ENCODE results near the gene KREMEN1. TPM values are rescaled to one million over a fixed set of nuclear protein-coding genes. Genes with fewer than 3 reads are reported as not detected.

Gene KREMEN1
- total RNA-seq, 1 donor from 2014 or later, result 24.6 TPM

DNA sequence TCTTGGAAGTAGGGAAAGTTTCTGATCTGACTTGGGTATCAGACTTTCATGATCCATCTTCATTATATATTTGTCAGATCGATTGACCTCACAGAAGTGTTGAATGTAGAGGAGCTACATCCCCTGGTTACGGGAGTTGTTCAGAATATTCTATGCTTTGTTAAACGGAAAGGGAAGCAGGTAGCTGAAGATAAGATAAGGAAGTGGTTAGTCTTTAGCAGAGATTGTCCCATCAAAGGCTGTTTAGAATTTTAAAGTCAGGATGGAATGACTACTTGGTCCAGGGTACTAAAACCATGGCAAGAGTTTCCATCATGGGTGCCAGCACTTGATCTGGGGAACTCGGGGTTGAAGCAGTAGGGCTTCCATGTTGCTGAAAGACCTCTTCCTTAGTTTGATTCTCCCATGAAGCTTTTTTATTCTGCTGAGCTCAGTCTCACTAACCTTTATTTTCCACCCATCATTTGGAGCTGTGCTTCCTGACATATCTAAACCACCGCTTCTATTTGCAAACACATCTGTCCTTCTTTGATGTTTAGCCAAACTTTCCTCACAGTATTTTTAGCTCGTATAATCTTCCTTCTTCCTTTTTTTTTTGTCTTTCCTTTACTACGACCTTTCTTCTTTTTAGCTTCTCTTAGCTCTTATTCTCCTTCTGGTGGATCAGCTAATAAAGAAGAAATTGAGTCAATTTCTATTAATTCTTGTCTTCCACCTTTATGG, 7.2 kb upstream of the KREMEN1 start:
- H3K27ac ChIP-seq, result no peak overlapping the region
- TF ChIP-seq CTCF (IDR thresholded peaks at IDR 0.05), result no peak
- TF ChIP-seq POLR2A (IDR thresholded peaks at IDR 0.05), result no peak
- TF ChIP-seq POLR2AphosphoS5 (IDR thresholded peaks at IDR 0.05; ENCODE audit: insufficient read depth in 1 of 2, low read depth in 1 of 2), result no peak
- H3K4me1 ChIP-seq, result peaks cover 5% of the 10 kb centered on the region
- H3K27me3 ChIP-seq, result no peaks in the 10 kb centered on the region
- H3K4me3 ChIP-seq, result no peak overlapping the region
- intact Hi-C loops (cut with DNase I), result no loop called here
- DNase-seq (ENCODE audit: extremely low spot score in 2 of 2), result no peak
- H3K36me3 ChIP-seq, result no peaks in the 10 kb centered on the region
- H3K9me3 ChIP-seq, result no peaks in the 10 kb centered on the region

GRCh38 chr22:29069463-29069862, 3.4 kb upstream of the KREMEN1 start:
- H3K27ac ChIP-seq, result no peak overlapping the region
- H3K9me3 ChIP-seq, result no peaks in the 10 kb centered on the region
- TF ChIP-seq CTCF (IDR thresholded peaks at IDR 0.05) (no peak), POLR2A (IDR thresholded peaks at IDR 0.05) (no peak), POLR2AphosphoS5 (IDR thresholded peaks at IDR 0.05; ENCODE audit: insufficient read depth in 1 of 2, low read depth in 1 of 2) (no peak)
- intact Hi-C loops (cut with DNase I), result no loop called here
- H3K27me3 ChIP-seq, result no peaks in the 10 kb centered on the region
- H3K36me3 ChIP-seq, result no peaks in the 10 kb centered on the region
- no peak for DNase-seq (ENCODE audit: extremely low spot score in 2 of 2)
- no peak overlapping the region for H3K4me3 ChIP-seq
- H3K4me1 ChIP-seq, result peaks cover 29% of the 10 kb centered on the region

- no peak for DNase-seq (ENCODE audit: extremely low spot score in 2 of 2)
- H3K4me1 ChIP-seq, result peaks cover 39% of the 10 kb centered on the region
- H3K9me3 ChIP-seq, result no peaks in the 10 kb centered on the region
- H3K4me3 ChIP-seq, result no peak overlapping the region
- intact Hi-C loops (cut with DNase I), result no loop called here
- H3K27ac ChIP-seq, result peak overlapping the region; percentile 60
- H3K36me3 ChIP-seq, result no peaks in the 10 kb centered on the region
- TF ChIP-seq POLR2AphosphoS5 (IDR thresholded peaks at IDR 0.05; ENCODE audit: insufficient read depth in 1 of 2, low read depth in 1 of 2), result no peak
- no peaks in the 10 kb centered on the region for H3K27me3 ChIP-seq
These were observed 2.3 kb upstream of the KREMEN1 start for GRCh38 chr22:29070490-29070889.

DNA sequence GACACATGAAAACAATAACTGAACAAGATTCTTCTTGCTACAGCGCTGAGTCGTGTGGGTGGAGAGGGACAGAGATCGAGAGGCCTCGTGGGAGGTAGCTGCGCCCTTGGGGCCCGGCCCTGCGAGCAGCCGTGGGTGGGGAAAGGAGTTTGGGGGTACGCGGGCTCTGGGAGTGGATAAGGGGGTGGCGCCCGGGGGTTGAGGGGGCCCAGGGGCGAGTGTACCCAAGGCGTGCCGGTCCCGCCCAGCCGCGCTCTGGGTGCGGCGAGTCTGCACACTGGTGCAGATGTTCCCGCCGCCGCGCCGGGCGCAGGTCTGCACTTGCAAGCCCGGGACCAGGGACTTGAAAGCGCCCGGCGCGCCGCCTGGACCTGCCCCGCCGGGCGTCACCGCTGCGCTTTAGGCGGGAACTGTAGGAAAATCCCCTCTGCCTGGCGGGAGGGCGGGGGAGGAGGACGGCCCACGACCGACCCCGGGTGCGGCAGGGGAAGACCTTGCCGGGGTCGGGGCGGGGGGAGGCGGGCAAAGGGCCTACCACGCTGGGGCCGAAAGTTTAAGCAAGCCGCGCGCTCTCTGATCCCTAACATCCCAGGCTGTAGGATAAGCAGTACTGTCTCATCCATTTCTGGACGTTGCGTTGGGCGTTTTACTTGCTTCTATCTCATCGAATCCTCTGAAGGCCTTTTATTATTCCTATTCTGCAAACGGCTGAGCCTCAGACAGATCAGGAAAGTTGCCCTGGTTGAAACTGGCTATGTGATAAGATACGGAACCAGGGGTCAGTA, 1.4 kb upstream of the KREMEN1 start:
- peak overlapping the region; percentile 60 for H3K27ac ChIP-seq
- peaks cover 43% of the 10 kb centered on the region for H3K4me1 ChIP-seq
- H3K4me3 ChIP-seq, result peak overlapping the region; percentile 79 to 82
- no peak for TF ChIP-seq POLR2A (IDR thresholded peaks at IDR 0.05)
- TF ChIP-seq POLR2AphosphoS5 (IDR thresholded peaks at IDR 0.05; ENCODE audit: insufficient read depth in 1 of 2, low read depth in 1 of 2), result peak in 1 of 2 donors; percentile 4
- intact Hi-C loops (cut with DNase I), result no loop called here
- no peak for DNase-seq (ENCODE audit: extremely low spot score in 2 of 2)
- H3K9me3 ChIP-seq, result no peaks in the 10 kb centered on the region
- no peaks in the 10 kb centered on the region for H3K27me3 ChIP-seq
- H3K36me3 ChIP-seq, result no peaks in the 10 kb centered on the region

GRCh38 chr22:29072193-29072978, 449 bp upstream of the KREMEN1 start:
- peaks cover 45% of the 10 kb centered on the region for H3K4me1 ChIP-seq
- H3K27me3 ChIP-seq, result no peaks in the 10 kb centered on the region
- H3K27ac ChIP-seq, result peak overlapping the region; percentile 60
- TF ChIP-seq POLR2A (IDR thresholded peaks at IDR 0.05), result no peak
- no peak for TF ChIP-seq CTCF (IDR thresholded peaks at IDR 0.05)
- TF ChIP-seq POLR2AphosphoS5 (IDR thresholded peaks at IDR 0.05; ENCODE audit: insufficient read depth in 1 of 2, low read depth in 1 of 2), result peak; percentile 13 to 32
- no peaks in the 10 kb centered on the region for H3K9me3 ChIP-seq
- H3K4me3 ChIP-seq, result peak overlapping the region; percentile 79 to 82
- DNase-seq (ENCODE audit: extremely low spot score in 2 of 2), result no peak
- no peaks in the 10 kb centered on the region for H3K36me3 ChIP-seq
- intact Hi-C loops (cut with DNase I), result no loop called here
